Spleen (tissue), 11 donors: ENCODE results near the gene CABLES2. TPM values are rescaled to one million over a fixed set of nuclear protein-coding genes. Genes with fewer than 3 reads are reported as not detected.

ENCODE experiments used
- DNase-seq: peaks from one replicate; pipeline ENCODE4 v3.0.0-alpha.2; 2020
- H3K27ac ChIP-seq, 8 donors: fragments of 200-600 bp; sonication (generic) in 7 of 8; 1 replicate in 4 of 8; 2 replicates in 4 of 8; pipeline versions ENCODE4 v1.5.0 to v1.8.0; 2016 to 2021; ENCODE audit warnings: inconsistent platforms in 4 of 8, mild to moderate bottlenecking in 4 of 8, moderate library complexity in 1 of 8
- H3K27me3 ChIP-seq, 7 donors: fragments of 200-600 bp; sonication (generic) in 6 of 7; replicated peaks in 1 of 7; 1 replicate in 4 of 7; 2 replicates in 3 of 7; pipeline versions ENCODE4 v1.5.0 to v1.8.0; 2016 to 2021; ENCODE audit warnings: inconsistent platforms in 3 of 7, mild to moderate bottlenecking in 1 of 7
- H3K36me3 ChIP-seq, 6 donors: fragments of 200-600 bp; sonication (generic) in 5 of 6; 1 replicate in 4 of 6; 2 replicates in 2 of 6; pipeline versions ENCODE4 v1.5.0 to v1.8.0; 2016 to 2021; ENCODE audit warnings: inconsistent platforms in 2 of 6
- H3K4me1 ChIP-seq, 6 donors: fragments of 200-600 bp; sonication (generic) in 5 of 6; 1 replicate in 3 of 6; 2 replicates in 3 of 6; pipeline versions ENCODE4 v1.5.0 to v1.8.0; 2016 to 2021; ENCODE audit warnings: inconsistent platforms in 3 of 6
- H3K4me3 ChIP-seq, 8 donors: fragments of 200-600 bp; sonication (generic) in 7 of 8; 1 replicate in 4 of 8; 2 replicates in 4 of 8; pipeline versions ENCODE4 v1.5.0 to v1.8.0; 2016 to 2021; ENCODE audit warnings: inconsistent platforms in 4 of 8, mild to moderate bottlenecking in 4 of 8, moderate library complexity in 2 of 8
- H3K9me3 ChIP-seq, 8 donors: fragments of 200-600 bp; sonication (generic) in 7 of 8; 1 replicate in 4 of 8; 2 replicates in 4 of 8; pipeline versions ENCODE4 v1.5.0 to v1.8.0; 2016 to 2021; ENCODE audit warnings: inconsistent platforms in 4 of 8
- POLR2A ChIP-seq, 3 donors: fragments of 450-650 bp; IDR thresholded peaks; one replicate each; pipeline ENCODE4 v1.5.1; 2017; ENCODE audit warnings: antibody characterized with exemption in 3 of 3, mild to moderate bottlenecking in 1 of 3
- POLR2AphosphoS5 ChIP-seq, 3 donors: sonication (generic); formaldehyde crosslinking; IDR thresholded peaks; one replicate each; pipeline ENCODE4 v1.5.1; 2017; ENCODE audit warnings: antibody characterized with exemption in 3 of 3
- WGBS, 5 donors: extraction: QIAGEN DNeasy Blood & Tissue Kit in 3 of 5; methylation state at CpG; one replicate each; pipeline versions ENCODE4 v1.1.5 to v1.1.7; 2013 to 2018; 5-methylcytosine and 5-hydroxymethylcytosine counted together
- intact Hi-C: fragments of 100-400 bp; cut with DNase I; formaldehyde crosslinking; loops from one replicate; pipeline ENCODE4 v1.15.0; 2023; ENCODE audit warnings: low total_unique reads
- polyA plus RNA-seq, 3 donors: library from polyadenylated mRNA; stranded (reverse); fragments of 200-250 nt; gene quantifications; one replicate each; pipeline ENCODE4 v1.2.1, GENCODE V29; 2013
- total RNA-seq, 7 donors: library from RNA; depleted of rRNA in 3 of 7; stranded (reverse); fragments of >200 nt in 3 of 7; fragmentation: NEBNext Ultra II Directional in 4 of 7; extraction: Animal tissue kit (Norgen Biotek cat#: 25700) in 4 of 7; gene quantifications; one replicate each; pipeline versions ENCODE4 v1.1.0 to v1.2.1, GENCODE V29; 2016 to 2021
- TF ChIP-seq, protein P1 (sequence below), 11 experiments: fragments of 200-600 bp in 7 of 11; fragments of 450-650 bp in 4 of 11; sonication (generic) in 4 of 11; IDR thresholded peaks in 8 of 11; conservative IDR thresholded peaks in 3 of 11; 1 replicate in 7 of 11; 2 replicates in 4 of 11; pipeline versions ENCODE4 v1.4.0 to v1.8.0; 2016 to 2021; ENCODE audit warnings: antibody characterized with exemption in 11 of 11, inconsistent platforms in 4 of 11, mild to moderate bottlenecking in 1 of 11
- donor health status: healthy with polysubstance abuse.
- donor health status: DM: no; HTN: no; CAD: no; lungs with moderate emphysema.
- donor health status: DM: no; HTN: no; CAD: no.
- donor health status: Bipolar disorder and iron deficiency.
- donor health status: healthy.
- donor health status: DM: no; HTN: no; CAD: no.
- donor health status: DM: yes; HTN: yes; CAD: no.

Gene CABLES2
- total and polyA plus RNA-seq, 10 donors: 2.0 to 5.9 (median 4.0) TPM

DNA sequence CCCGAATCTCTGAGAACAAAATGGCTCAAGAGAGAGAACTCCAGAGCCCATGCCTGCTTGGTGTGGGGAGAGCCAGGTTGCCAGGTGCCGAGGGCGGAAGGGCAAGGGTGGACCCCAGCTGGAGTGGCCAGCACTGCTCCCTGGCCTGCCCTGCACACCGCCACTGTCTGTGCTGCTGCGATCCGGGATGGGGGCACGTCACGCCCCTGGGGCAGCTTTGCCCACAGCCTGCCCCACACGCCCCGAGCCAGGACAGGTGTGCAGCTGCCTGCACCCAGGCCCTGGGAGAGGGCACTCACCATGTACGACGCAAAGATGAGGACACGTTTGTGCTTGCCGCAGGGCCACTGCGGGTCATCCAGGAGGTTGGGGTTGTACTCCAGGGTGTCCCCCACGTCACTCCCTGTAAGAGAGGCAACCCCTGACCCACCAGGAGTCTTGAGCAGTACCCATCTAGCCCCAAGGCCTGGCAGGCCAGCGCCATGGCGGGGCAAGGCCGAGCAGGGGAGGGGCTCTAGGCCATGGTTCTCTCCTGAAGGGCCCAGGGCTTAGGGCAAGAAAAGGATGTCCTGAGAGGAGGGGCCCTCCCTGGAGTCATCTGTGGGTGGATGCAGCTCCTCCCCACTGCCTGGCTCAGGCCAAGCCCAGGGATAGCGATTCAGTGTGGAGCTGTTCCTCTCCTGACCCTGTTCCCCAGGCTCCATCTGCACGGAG, 14.3 kb downstream of the CABLES2 start:
- intact Hi-C loops: no loop called here
- H3K27ac ChIP-seq: no peak overlapping the region
- WGBS, 5 donors: 82 to 94% (median 91%) methylated on average over 9 to 21 of the region's 21 CpGs
- no peak for DNase-seq
- TF ChIP-seq POLR2A (IDR thresholded peaks at IDR 0.05) (no peak), POLR2AphosphoS5 (IDR thresholded peaks at IDR 0.05) (peak in 1 of 3 donors; percentile 33)
- TF ChIP-seq, protein P1, sequence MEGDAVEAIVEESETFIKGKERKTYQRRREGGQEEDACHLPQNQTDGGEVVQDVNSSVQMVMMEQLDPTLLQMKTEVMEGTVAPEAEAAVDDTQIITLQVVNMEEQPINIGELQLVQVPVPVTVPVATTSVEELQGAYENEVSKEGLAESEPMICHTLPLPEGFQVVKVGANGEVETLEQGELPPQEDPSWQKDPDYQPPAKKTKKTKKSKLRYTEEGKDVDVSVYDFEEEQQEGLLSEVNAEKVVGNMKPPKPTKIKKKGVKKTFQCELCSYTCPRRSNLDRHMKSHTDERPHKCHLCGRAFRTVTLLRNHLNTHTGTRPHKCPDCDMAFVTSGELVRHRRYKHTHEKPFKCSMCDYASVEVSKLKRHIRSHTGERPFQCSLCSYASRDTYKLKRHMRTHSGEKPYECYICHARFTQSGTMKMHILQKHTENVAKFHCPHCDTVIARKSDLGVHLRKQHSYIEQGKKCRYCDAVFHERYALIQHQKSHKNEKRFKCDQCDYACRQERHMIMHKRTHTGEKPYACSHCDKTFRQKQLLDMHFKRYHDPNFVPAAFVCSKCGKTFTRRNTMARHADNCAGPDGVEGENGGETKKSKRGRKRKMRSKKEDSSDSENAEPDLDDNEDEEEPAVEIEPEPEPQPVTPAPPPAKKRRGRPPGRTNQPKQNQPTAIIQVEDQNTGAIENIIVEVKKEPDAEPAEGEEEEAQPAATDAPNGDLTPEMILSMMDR (IDR thresholded peaks at IDR 0.05 in 8 of 11, conservative IDR thresholded peaks at IDR 0.05 in 3 of 11): no peak
- H3K36me3 ChIP-seq: peaks cover 0 to 90% (median 48%) of the 10 kb centered on the region in 6 donors
- H3K9me3 ChIP-seq: no peaks in the 10 kb centered on the region
- H3K4me3 ChIP-seq: no peak overlapping the region
- H3K27me3 ChIP-seq: no peaks in the 10 kb centered on the region
- H3K4me1 ChIP-seq: peaks cover 7 to 22% (median 12%) of the 10 kb centered on the region in 6 donors

DNA sequence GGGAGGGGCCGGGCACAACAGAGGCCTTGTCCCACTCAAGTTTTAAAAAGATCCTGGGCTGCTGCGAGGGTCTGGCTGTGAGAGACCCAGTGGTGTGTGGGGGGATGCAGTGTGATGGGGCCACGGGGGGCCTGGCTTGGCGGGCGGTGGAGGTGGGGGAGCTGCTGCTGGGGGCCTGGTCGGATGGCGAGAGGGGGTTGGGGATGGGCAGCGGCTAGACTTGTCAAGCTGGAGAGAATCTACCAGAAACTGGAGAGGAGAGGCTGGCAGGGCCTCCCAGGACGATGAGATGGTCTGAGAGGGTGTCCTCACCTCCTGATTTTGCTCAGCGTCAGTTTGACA, 15.0 kb downstream of the CABLES2 start:
- no peaks in the 10 kb centered on the region for H3K27me3 ChIP-seq
- H3K27ac ChIP-seq: no peak overlapping the region
- intact Hi-C loops: no loop called here
- peaks cover 11 to 29% (median 17%) of the 10 kb centered on the region in 6 donors for H3K4me1 ChIP-seq
- H3K36me3 ChIP-seq: peaks cover 0 to 90% (median 48%) of the 10 kb centered on the region in 6 donors
- DNase-seq: no peak
- TF ChIP-seq, protein P1 (IDR thresholded peaks at IDR 0.05 in 8 of 11, conservative IDR thresholded peaks at IDR 0.05 in 3 of 11): no peak
- TF ChIP-seq POLR2AphosphoS5 (IDR thresholded peaks at IDR 0.05): no peak
- TF ChIP-seq POLR2A (IDR thresholded peaks at IDR 0.05): no peak
- no peak overlapping the region for H3K4me3 ChIP-seq
- H3K9me3 ChIP-seq: no peaks in the 10 kb centered on the region
- WGBS, 5 donors: 80 to 95% (median 89%) methylated on average over 4 to 10 of the region's 10 CpGs

DNA sequence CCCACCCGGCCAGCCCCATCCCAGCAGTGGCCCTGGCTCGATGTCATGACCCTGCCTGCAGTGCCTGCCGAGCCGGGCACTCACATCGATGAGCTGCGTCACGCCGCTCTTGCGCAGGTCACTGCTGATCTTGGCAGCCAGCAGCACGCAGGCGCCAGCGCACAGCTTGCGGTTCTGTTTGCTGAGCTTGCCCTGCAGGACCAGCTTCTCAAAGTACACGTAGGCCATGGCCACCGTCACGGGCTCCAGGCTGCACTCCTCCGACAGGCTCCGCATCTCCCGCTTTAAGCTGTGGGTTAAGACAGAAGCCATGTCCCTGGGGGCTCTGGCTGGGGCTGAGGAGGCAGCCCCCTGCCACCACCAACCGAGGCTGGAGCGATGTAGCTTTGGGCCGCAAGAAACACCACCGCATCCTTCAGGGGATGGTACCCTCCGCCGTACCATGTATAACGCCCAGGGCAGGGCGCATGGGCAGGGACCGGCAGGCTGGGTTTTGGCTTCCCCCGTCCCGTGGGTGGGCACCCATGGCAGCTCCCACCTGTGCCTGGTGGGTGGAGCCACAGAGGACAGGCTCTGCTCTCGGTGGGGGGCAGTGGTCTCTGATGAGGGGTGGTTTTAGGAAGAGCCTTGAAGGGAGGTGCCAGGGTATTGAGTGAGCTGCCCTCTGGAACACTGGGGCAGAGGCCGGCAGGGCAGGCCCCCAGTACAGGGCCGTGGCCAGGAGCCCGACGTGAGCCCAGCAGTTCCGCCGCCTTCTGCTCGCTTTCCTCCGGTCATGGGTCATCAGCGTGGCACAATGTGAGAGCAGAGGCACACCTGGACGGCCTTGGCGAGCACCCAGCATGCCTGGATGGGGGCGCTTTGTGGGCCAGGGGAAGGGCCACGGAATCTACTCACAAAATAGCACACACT, 15.7 kb downstream of the CABLES2 start:
- TF ChIP-seq POLR2AphosphoS5 (IDR thresholded peaks at IDR 0.05): peak in 2 of 3 donors; percentile 18 to 50
- TF ChIP-seq, protein P1 (IDR thresholded peaks at IDR 0.05 in 8 of 11, conservative IDR thresholded peaks at IDR 0.05 in 3 of 11): no peak
- intact Hi-C loops: no loop called here
- Histone ChIP-seq H3K27me3 (no peaks in the 10 kb centered on the region), H3K36me3 (peaks cover 0 to 87% (median 48%) of the 10 kb centered on the region in 6 donors), H3K4me1 (peaks cover 11 to 30% (median 17%) of the 10 kb centered on the region in 6 donors), H3K9me3 (no peaks in the 10 kb centered on the region), H3K4me3 (no peak overlapping the region), H3K27ac (no peak overlapping the region)
- DNase-seq: no peak
- 86 to 93% (median 90%) methylated on average over 39 to 44 of the region's 44 CpGs for WGBS, 5 donors
